GM12892 (cell line): ENCODE results near the gene AGK.
A peak's percentile ranks its signal among the peaks of the same experiment; 100 is the strongest.

Experiments
- DNase-seq: peaks from one replicate; pipeline ENCODE4 v3.0.0; 2011; ENCODE audit not compliant: insufficient read length
- FAIRE-seq: peaks from 2 replicates; lab custom pipeline; 2011; peaks lifted over from hg19 to GRCh38; lab: Jason Lieb, UNC
- POLR2A ChIP-seq: IDR thresholded peaks from 2 replicates; pipeline ENCODE4 v1.6.1; 2011; ENCODE audit warnings: low read depth, low read length, control low read depth
- POLR2AphosphoS5 ChIP-seq: IDR thresholded peaks from 2 replicates; pipeline ENCODE4 v1.6.1; 2011; ENCODE audit warnings: low read depth, low read length, control low read depth
- TAF1 ChIP-seq: IDR thresholded peaks from 2 replicates; pipeline ENCODE4 v1.6.1; 2011; ENCODE audit warnings: low read depth, mild to moderate bottlenecking, control low read depth, low read length, borderline replicate concordance

The AGK gene

DNA sequence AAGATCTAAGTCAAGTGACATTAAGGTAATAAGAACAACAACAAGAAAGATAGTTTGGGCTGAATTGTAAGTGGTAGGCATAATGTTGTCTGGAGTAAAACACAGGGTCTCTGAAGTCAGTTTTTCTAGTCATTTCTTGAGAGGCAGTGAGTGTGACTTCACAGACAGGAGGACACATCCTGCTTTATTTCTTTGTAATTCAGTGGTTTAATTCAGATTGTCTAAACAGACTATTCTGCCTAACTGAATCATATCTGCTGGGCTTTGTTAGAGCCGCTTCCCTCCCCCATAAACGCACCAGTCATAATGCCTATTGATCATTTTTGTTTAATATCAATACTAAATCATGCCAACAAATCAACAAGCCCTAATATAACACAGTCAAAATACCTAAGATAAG, 46.8 kb downstream of the AGK start:
- FAIRE-seq: no peak
- TF ChIP-seq TAF1 (no peak), POLR2AphosphoS5 (no peak)
- no peak for DNase-seq

DNA sequence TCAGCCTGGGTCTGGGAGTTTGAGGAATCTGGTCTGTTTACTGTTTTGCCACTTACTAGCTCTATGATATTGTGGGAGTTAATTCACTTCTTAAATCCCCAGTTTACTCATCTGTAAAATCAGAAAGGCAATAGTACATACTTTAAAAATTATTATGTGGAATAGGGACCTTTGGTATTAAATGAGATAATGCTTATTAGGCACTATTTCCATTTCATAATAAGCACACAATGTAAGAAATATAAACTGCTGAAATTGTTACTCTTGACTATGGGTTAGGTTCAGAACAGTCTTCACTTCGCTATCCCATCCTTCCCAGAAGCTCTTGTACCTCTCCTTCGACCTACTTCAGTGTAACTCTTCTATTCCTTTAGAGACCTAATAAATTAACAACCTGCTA, 47.2 kb downstream of the AGK start:
- no peak for FAIRE-seq
- no peak for DNase-seq
- TF ChIP-seq TAF1 (no peak), POLR2A (no peak), POLR2AphosphoS5 (no peak)

DNA sequence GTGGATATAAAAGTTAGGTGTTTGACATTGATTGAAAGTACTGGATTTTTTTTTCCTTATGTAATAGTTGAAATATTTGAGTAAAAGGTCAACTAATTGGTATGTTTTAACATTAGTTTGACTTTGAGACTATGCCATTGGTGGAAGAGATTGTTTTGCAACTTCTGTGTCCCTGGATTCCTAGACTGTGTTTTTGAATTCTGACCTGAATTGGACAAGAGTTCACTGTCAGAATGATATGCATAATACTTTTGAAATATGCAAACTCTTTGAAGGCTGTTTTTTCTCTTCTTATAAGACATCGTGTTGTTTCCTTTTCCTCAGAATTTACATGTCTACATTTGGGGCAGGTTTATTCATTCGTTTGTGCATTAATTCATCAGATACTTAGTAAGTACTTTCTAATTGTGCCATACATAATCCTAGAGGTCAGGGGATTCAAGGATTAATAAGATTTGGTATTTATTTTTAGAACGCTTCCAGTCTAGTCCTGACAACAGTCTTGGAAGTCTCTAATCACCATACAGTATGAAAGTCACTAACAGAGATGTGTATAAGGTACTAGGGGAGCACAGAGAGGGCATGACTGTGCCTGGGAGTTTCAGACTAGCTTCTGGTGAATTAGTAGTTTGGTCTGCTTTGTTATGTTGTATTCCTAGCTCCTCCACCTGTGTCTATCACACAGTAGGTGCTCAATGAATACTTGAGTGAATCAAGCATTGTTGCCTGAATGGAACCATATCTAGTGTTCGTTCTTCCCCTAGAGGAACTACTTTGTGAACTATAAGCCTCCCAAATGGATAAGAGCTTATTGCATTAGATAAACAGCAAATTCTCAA, 49.2 kb downstream of the AGK start:
- FAIRE-seq (peak; percentile 44), DNase-seq (no peak)
- TF ChIP-seq POLR2A (no peak), TAF1 (no peak), POLR2AphosphoS5 (no peak)

DNA sequence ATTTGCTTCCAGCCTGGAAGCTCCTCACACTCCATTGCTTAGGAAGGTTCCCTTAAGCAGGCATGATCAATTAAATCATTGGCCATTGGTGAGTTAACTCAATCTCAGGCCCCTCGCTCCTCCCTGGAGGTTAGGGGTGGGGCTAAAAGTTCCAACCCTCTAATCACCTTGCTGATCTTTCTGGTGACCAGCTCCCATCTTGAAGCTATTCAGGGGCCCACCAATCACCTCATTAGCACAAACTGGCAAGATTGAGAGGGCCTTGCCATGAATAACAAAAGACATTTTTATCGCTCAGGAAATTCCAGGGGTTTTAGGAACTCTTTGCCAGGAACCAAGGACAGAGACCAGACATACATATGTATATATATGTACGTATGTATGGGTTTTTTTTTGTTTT, 58.4 kb downstream of the AGK start:
- TF ChIP-seq TAF1: no peak
- TF ChIP-seq POLR2A: no peak
- no peak for TF ChIP-seq POLR2AphosphoS5
- FAIRE-seq: no peak
- no peak for DNase-seq

DNA sequence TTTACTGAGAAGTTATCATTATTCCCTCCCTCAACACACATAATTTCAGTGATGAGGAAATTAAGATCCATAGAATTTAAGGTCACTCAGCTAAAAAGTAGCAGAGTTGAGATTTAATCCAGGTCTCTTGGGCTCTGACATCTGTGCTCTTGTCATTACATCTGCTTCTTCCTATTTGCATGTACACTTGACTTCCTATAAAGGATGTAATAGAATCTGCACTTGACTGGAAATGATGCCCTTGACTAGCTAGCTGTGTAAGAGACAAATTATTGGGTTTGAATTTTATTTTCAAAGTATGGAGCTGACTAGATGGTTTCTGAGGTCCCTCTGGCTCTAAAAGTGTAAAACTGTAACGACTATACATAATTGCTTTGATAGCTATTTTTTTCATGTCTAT, 59.5 kb downstream of the AGK start:
- FAIRE-seq (no peak), DNase-seq (no peak)
- TF ChIP-seq TAF1 (no peak), POLR2AphosphoS5 (no peak), POLR2A (no peak)

DNA sequence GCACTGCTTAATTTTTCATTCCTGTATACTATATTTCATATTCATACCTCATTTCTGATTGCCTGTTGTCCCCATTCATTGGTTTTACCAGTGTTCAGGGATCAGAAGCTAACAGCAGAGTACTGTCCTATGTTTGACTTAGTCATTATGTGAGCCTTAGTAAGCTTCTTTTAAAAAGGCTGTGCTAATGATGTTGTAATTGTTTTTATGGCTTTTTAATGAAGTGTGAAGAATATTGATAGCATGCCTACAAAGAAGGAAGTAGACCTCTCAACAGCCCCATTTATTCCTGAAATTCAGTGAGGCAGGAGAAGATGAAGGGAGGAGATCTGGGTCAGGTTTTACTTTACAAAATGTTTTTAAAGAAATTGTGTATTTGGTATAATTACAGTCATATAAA, 61.7 kb downstream of the AGK start:
- FAIRE-seq (no peak), DNase-seq (no peak)
- no peak for TF ChIP-seq POLR2AphosphoS5

DNA sequence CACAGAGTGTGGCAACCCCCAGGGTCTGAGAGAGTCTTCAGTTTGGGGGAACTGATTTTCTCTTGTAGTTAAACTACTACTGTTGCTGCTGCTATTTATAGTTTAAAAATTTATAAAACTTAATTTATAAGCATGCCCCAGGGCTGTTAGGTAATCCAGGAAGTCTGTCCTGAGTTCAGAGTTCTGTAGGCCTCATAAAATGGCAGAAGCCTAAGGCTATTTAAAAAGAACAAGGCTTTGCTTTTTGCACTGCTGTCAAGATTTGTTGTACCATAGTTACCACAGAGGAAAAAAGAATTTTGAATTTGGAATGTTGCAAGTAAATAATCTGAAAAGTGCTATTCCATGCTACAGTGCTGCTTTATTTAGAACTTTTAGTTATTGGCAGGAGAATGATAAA, 66.1 kb downstream of the AGK start:
- TF ChIP-seq POLR2A (no peak), TAF1 (no peak), POLR2AphosphoS5 (no peak)
- no peak for DNase-seq
- FAIRE-seq: no peak

DNA sequence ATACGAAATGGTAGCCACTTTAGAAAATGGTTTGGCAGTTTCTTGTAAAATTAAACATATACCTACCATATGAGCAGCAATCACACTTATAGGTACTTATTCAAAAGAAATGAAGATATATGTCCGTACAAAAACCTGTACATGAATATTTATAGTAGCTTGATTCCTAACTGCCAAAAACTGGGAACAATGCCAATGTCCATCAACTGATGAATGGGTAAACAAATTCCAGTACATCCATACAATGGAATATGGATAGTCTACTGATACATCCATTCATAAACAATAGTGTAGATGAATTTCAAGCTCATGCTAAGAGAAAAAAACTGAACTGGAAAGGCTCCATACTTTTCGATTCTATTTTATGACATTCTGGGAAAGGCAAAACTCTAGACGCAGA, 68.5 kb downstream of the AGK start:
- no peak for FAIRE-seq
- no peak for DNase-seq
- no peak for TF ChIP-seq POLR2A
- TF ChIP-seq TAF1: no peak

DNA sequence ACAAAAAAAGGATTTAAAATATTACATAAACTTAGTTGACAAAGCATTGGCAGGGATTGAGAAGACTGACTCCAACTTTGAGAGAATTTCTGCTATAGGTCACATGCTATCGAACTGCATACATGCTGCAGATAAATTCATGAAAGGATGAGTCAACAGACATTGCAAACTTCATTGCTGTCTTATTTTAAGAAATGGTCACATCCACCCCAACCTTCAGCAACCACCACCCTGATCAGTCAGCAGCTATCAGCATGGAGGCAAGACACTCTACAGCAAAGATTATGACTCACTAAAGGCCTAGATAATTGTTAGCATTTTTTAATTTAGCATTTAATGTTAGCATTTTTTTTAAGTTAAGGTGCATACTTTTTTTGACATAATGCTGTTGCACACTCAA, 73.6 kb downstream of the AGK start:
- FAIRE-seq (no peak), DNase-seq (no peak)
- TF ChIP-seq POLR2AphosphoS5: no peak
- no peak for TF ChIP-seq TAF1

DNA sequence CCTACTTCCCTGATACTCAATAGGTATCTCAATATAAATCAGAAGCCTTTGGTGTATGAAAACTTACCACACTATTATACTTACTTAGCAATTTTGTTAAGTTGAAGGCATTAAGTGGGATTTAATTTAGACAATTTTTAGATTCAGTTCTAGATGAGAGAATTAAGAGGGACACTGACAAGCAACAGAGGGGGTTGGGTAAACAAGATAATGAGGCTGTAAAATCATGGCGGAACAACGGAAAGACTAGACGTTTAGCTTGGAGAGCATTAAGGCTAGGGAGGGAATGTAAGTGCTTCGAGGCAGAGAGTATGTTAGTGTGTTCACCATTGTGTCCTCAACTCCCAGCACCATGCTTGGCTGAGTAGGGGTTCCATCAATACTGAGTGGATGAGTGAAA, 79.4 kb downstream of the AGK start:
- DNase-seq: no peak
- TF ChIP-seq POLR2AphosphoS5 (no peak), POLR2A (no peak), TAF1 (no peak)
- FAIRE-seq: no peak

DNA sequence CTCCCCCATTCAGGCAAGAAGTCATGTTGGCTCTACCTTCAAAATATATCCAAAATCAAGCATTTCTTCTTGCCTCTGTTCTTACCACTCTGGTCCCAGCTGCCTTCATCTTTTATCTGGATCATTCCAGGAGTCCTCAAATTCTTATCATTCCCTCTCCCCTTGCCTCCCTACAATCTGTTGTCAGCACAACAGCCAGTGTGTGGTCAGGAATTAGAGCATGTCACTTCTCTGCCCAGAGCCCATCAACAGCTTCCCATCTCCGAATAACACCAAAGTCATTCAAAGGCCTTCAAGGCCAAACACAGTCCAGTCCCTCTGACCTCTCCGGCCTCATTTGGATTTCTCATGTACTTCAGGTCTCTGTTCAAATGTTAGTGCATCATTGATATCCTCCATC, 80.3 kb downstream of the AGK start:
- no peak for TF ChIP-seq POLR2A
- no peak for TF ChIP-seq POLR2AphosphoS5
- no peak for TF ChIP-seq TAF1
- DNase-seq: no peak

DNA sequence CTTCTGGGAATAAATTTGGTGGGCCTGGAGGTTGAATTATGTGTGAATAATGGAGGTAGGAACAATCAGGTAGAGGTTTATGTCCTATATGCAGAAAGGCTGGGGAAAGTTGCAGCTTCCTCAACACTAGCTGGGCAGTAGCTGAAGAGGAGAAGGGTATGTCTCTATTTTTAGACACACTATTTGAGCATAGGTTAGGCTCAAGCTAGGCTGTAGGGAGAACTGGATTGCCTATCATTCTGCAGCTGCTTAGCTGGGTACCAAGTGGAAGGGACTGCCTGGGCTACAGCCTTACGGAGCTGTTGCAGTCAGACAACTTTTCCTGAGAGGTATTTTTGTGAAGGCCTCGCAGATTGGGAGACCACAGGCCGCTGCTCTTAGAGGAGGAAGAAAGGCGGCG, 82.9 kb downstream of the AGK start:
- TF ChIP-seq TAF1 (no peak), POLR2A (no peak), POLR2AphosphoS5 (no peak)
- FAIRE-seq: no peak

More for the DNA sequence above, 80.3 kb downstream of the AGK start:
- no peak for FAIRE-seq

DNA sequence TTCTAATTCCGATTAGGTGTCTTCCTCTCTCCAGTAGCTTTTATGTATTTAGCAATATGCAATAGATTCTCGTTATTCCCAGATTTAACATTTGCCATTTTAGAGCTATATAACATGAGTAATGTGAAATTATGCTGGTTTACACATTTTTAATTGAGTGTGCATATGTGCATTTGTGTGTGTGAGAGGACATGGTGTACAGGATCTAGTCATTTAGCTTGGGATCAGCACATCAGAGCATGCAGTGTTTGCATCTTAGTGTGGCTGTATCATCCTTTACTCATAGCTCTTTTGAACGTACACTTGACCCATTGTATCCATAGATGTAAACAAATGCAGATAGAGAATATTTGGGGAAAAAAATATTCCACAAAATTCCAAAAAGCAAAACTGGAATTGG, 84.8 kb downstream of the AGK start:
- DNase-seq (no peak), FAIRE-seq (no peak)
- no peak for TF ChIP-seq TAF1
- TF ChIP-seq POLR2A: no peak
- TF ChIP-seq POLR2AphosphoS5: no peak

More for the DNA sequence above, 82.9 kb downstream of the AGK start:
- no peak for DNase-seq
